T-helper 2 cell treated with Interferon-gamma antibody and Interleukin-4, amounts not matched to agents 100 ng/mL and 5 ng/mL, for 36 hours (primary cell): ENCODE measurements around the gene TRABD2B. TPM values are rescaled to one million over a fixed set of nuclear protein-coding genes. Genes with fewer than 3 reads are reported as not detected.
"Not testable (repeated sequence)": the region's sequence is repeated elsewhere in the genome, so short reads cannot be mapped to it uniquely, and the experiment has no call there.

Experiments used
- intact Hi-C: fragments of 100-400 bp; cut with micrococcal nuclease; formaldehyde crosslinking; loops from one replicate; pipeline ENCODE4 v1.15.1; 2023
- total RNA-seq: library from RNA; stranded (reverse); gene quantifications from 2 replicates; pipeline ENCODE4 v1.2.3, GENCODE V29; 2022

The TRABD2B gene
- total RNA-seq, 1 donor from 2014 or later: not detected

GRCh38 chr1:47970882-47971281 lies 26.3 kb downstream of the TRABD2B start:
- intact Hi-C loops: no loop called here

DNA sequence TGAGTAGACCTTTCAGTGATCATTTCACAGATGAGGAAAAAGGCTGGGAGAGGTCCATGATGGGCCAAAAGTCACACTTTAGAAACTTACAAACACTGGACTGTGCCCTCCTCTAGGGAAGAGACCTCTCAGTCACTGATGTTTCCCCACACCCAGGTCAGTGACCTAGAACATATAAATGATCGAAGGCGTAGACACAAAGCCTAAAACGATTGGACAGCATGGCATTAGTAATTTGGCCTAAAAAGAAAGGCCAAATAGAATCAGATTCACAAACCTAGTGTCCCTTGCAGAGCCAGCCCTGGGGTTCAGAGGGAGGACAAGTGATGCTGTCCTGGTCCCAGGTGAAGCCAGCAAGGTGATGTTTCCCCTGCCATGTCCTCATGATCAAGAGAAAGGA lies 27.7 kb downstream of the TRABD2B start:
- intact Hi-C loops: no loop called here

DNA sequence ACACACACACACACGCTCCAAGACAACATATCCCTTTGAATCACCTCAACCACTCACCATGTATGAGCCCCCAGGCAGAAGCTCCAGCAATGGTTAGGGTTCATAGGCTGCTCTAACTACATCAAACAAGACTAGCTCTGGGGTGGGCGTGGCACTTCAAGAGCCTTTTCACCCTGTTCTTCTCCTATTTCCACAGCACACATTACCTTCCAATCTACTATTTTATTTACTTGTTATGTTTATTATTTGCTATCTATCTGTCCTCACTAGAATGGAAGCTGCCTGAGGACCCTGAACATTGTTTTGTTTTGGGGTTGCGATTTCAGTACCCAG lies 28.7 kb downstream of the TRABD2B start:
- intact Hi-C loops: no loop called here

DNA sequence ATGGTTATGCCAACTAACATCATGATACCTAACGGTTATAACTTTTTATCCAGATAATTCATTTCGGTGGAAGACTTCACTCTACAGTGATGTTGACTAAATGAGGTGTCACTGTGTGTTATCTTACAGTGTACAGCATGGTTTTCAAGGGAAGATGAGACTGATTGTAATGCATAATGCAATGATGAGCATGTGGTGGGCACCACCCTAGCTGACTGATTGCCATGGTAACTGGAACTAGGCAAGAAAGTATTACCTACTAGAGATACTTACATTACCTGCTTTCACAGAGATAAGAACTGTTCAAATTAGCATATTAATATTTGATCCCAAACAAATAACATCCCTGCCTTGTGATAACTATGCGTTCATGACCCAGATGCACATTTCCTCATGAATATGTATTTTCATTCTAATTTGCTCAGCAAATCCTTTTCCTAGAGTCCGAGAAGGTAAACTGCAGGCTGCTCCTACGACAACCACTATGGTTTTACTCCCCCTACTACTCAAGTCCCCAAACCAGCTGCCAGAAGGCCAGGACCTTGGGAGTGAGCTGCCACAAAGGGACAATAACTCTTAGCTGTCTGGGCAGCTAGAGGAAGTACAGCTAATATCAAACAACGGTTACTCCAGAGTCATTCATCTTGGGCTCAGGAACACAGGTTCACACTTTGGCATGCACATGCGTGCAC lies 29.2 kb downstream of the TRABD2B start:
- intact Hi-C loops: no loop called here

- intact Hi-C loops: no loop called here
Measured at GRCh38 chr1:47965816-47966215, 31.4 kb downstream of the TRABD2B start.

DNA sequence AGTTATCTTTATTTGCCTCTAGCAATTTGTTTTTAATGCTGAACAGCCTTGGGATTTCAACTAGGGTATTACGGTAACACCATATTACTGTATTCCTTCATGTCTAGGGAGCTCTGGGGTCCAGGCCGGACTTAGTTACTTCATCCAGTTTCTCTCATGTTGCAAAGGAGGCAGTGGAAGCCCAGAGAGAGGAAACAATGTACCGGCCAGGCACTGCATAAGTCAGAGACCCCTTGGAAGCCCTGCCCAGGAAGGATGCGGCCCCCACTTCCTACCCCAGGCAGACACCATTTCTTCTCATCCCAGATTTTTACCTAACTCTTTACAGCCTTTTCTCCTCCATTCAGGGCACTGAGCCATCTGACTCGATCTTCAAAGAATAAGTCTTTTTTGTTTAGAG lies 32.5 kb downstream of the TRABD2B start:
- intact Hi-C loops: no loop called here

GRCh38 chr1:47963568-47964358 lies 33.4 kb downstream of the TRABD2B start:
- intact Hi-C loops: no loop called here

DNA sequence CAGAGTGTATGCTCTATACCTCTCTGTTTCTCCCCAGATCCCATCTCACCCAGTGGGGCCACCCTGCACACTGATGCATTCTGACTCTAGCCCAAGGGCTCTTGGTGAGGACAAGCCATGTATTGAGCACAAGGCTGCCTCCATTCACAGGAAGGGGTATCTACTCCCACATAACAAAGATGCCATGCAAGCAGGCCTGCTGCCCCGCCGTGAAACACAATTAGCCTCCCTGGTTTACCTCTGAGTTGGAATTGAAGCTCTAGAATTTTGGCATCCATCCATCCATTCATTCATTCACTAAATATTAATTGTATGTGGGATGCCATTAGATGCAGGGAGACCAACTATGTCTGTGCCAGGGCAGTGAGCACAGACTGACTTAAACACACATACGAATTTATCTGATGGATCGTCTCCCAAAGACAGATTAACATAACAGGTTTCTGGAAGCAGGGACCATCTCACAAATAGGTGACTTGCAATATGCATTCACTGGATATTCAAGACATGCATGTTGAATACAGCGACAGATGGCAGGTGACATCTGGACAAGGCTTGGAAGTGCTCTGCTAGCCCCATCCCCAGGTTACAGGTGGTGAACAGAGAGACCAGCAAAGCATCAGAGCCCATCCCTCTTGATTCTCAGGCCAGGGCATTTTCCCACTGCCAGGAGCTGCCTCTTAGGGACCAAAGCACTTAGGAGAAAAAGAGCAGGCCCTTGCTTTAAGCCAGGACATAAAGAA lies 34.3 kb downstream of the TRABD2B start:
- intact Hi-C loops: no loop called here

- intact Hi-C loops: not testable (repeated sequence)
Measured at GRCh38 chr1:47961835-47962234, 35.4 kb downstream of the TRABD2B start.

GRCh38 chr1:47956491-47956890 lies 40.7 kb downstream of the TRABD2B start:
- intact Hi-C loops: not testable (repeated sequence)

GRCh38 chr1:47953661-47954060 lies 43.5 kb downstream of the TRABD2B start:
- intact Hi-C loops: no loop called here

GRCh38 chr1:47951545-47952235 lies 45.5 kb downstream of the TRABD2B start:
- intact Hi-C loops: no loop called here

DNA sequence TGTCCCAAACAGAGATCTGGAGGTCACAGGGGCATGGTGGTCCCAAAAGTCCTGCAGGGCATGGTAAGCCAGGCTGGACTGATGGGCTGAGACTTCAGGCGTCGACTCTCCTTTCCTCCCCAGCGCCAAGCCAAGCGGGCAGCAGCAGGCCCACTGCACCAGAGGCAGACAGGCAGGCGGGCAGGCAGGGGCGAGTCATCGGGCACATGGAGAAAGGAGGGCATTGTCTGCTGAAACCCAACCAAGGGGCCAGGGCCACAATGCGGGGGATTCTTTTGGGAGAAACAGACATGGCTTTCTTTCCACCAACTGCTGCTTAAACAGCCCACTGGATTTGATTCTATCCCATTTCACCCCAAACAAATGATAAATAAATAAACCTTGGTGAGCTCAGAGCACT lies 46.2 kb downstream of the TRABD2B start:
- intact Hi-C loops: no loop called here

- intact Hi-C loops: no loop called here
Measured at GRCh38 chr1:47950471-47950870, 46.7 kb downstream of the TRABD2B start.

GRCh38 chr1:47948126-47948525 lies 49.1 kb downstream of the TRABD2B start:
- intact Hi-C loops: no loop called here

DNA sequence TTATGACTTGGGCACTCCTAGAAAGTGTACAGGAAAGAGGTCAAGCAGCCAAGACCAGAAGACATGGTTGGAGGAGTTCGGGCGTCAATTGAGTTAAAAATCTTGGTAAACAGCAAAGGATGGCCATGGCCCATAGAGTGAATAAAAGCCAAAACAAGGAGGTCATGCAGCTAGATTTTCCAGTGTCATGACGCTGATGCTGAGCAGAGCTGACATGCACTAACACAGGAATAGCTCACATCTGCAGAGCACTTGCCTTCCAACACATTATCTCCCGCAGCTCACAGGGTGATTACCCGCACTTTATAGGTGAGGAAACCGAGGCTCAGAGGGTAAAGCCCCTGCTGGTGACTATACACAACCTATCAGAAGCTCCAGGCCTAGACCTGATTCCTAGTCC lies 49.7 kb downstream of the TRABD2B start:
- intact Hi-C loops: no loop called here

- intact Hi-C loops: no loop called here
Measured at GRCh38 chr1:47944561-47944960, 52.6 kb downstream of the TRABD2B start.

GRCh38 chr1:47942240-47942629 lies 55.0 kb downstream of the TRABD2B start:
- intact Hi-C loops: no loop called here

DNA sequence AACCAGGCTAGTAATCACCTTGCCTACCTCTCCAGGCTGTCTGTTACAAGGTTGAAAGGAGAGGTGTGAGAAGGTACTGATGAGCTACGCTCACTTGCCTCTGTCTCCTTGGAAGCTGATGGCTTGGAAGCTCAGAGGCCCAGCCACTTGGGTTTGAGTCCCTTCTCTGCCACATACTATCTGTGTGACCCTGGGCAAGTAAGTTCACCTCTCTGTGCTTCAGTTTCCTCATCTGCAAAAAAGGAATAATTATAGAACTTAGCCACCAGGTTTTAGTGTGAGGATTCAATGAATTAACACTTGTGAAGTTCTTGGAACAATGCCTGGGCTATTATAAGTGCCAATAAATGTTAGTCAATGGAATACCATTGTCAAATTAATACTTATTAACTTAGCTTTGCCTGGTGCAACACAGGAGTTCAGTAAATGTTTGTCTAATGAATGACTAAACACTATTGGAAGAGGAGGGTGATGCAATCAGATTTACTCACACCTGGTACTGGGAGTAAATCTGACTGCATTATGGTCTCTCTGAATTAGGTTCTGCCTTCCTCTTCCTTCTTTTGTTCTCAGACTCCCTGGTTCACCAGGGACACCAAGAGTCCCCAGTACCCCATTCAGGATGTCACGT lies 55.5 kb downstream of the TRABD2B start:
- intact Hi-C loops: no loop called here

GRCh38 chr1:47940779-47941178 lies 56.4 kb downstream of the TRABD2B start:
- intact Hi-C loops: no loop called here

DNA sequence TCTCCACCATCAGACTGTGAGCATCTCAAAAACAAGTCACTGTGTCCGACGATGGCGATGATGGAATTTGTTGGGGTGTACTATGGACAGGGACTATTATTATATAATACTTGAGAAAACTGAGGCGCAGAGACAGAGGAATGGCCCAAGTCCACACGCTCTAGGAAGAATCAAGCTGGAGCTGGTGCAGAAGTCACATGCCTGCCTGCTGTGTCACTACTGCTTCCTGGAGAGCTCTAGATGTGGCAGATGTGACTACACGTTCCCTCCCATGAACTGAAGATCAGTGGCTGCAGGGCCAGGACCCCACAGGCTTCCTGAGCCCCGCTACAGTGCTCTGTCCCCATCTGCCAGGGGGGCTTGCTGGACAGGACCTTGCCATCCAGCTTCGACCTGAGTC lies 56.9 kb downstream of the TRABD2B start:
- intact Hi-C loops: no loop called here
